Activated CD8-positive, alpha-beta T cell treated with anti-CD3 and anti-CD28 coated beads for 36 hours (primary cell): ENCODE data around the gene STRN. TPM values are rescaled to one million over a fixed set of nuclear protein-coding genes. Genes with fewer than 3 reads are reported as not detected.

Experiments used
- ATAC-seq: fragments of 200-7000 bp; cut with Tn5 transposase; one replicate; pipeline ENCODE4 v1.10.0; 2021; ENCODE audit warnings: mild to moderate bottlenecking, moderate library complexity
- CTCF ChIA-PET: fragments of 350-600 bp; sonication (Branson Sonifier 250); formaldehyde crosslinking; loops from one replicate; lab custom pipeline; 2021; ENCODE audit warnings: antibody characterized with exemption; lab: Charles Lee
- POLR2A ChIA-PET: fragments of 350-600 bp; sonication (Branson Sonifier 250); formaldehyde crosslinking; loops from one replicate; lab custom pipeline; 2021; ENCODE audit warnings: antibody characterized with exemption; lab: Charles Lee
- DNase-seq: peaks from one replicate; pipeline ENCODE4 v3.0.0-alpha.2; 2020
- H3K27ac Mint-ChIP-seq: one replicate; pipeline ENCODE4 v1.8.0; 2021; ENCODE audit warnings: mild to moderate bottlenecking, mixed read lengths
- H3K27me3 Mint-ChIP-seq: one replicate; pipeline ENCODE4 v1.8.0; 2021; ENCODE audit warnings: mixed read lengths
- H3K36me3 Mint-ChIP-seq: one replicate; pipeline ENCODE4 v1.8.0; 2021; ENCODE audit warnings: low read depth, mixed read lengths
- H3K4me1 Mint-ChIP-seq: one replicate; pipeline ENCODE4 v1.8.0; 2021; ENCODE audit warnings: low read depth, mixed read lengths
- H3K4me3 Mint-ChIP-seq: one replicate; pipeline ENCODE4 v1.8.0; 2021; ENCODE audit warnings: mild to moderate bottlenecking, moderate library complexity, mixed read lengths
- H3K9me3 Mint-ChIP-seq: one replicate; pipeline ENCODE4 v1.8.0; 2021; ENCODE audit warnings: mixed read lengths
- CTCF ChIP-seq: fragments of 200-600 bp; IDR thresholded peaks from one replicate; pipeline ENCODE4 v1.8.0; 2022; ENCODE audit warnings: antibody characterized with exemption, mild to moderate bottlenecking
- intact Hi-C: fragments of 100-400 bp; cut with micrococcal nuclease; formaldehyde crosslinking; loops from one replicate; pipeline ENCODE4 v1.10.0; 2022
- total RNA-seq, 2 experiments: library from RNA; stranded (reverse); gene quantifications; one replicate each; pipeline ENCODE4 v1.2.3, GENCODE V29; 2021

The STRN gene
- total RNA-seq, 2 experiments from 2014 or later, result 24.0 to 25.9 TPM

DNA sequence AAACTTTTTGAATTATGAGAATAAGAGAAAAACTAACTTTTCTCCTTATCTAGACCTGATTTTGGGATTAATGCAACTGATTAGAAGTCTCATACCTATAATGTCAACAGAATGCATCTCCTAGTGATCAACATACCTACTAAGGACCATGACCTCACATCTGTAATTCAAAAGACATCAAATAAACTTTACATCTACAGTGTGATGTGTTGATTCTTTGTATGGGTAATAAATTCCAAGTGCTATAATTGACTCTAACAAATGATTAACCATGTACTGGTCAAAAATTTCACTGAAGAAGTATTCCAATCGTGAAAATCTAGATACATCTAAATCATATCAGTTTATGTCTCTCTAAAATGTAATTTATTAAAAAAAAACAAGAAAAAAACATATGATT lies 84.5 kb downstream of the STRN start:
- Mint-ChIP-seq H3K4me3 (no peak overlapping the region), H3K27me3 (no peaks in the 10 kb centered on the region), H3K9me3 (no peaks in the 10 kb centered on the region), H3K36me3 (peaks cover 24% of the 10 kb centered on the region), H3K27ac (no peak overlapping the region), H3K4me1 (no peaks in the 10 kb centered on the region)
- CTCF ChIA-PET, result no interaction called here
- POLR2A ChIA-PET, result no interaction called here
- no peak for ATAC-seq
- DNase-seq, result no peak
- no peak for TF ChIP-seq CTCF
- intact Hi-C loops, result no loop called here

DNA sequence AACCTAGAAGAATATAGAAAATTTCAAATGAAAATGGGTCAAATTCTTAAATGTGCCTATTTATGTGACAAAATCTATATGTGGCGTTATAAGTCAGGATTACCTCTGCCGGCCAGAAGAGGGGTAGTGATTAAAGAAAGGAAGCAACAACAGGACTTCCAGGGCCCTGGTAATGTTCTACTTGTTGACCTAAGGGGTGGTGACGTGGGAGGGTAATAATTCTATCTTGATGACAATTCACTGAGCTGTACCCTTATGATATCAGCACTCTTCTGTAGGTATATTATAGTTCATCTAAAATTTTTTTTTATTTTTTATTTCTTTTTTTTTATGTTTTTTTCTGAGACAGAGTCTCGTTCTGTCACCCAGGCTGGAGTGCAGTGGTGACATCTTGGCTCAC lies 87.9 kb downstream of the STRN start:
- Mint-ChIP-seq H3K27ac (no peak overlapping the region), H3K4me1 (no peaks in the 10 kb centered on the region), H3K36me3 (peaks cover 37% of the 10 kb centered on the region), H3K27me3 (no peaks in the 10 kb centered on the region), H3K4me3 (no peak overlapping the region), H3K9me3 (no peaks in the 10 kb centered on the region)
- ATAC-seq, result no peak
- intact Hi-C loops, result no loop called here
- CTCF ChIA-PET, result no interaction called here
- POLR2A ChIA-PET, result no interaction called here
- TF ChIP-seq CTCF, result no peak
- DNase-seq, result no peak

GRCh38 chr2:36871068-36871707 lies 95.1 kb downstream of the STRN start:
- peaks cover 48% of the 10 kb centered on the region for H3K36me3 Mint-ChIP-seq
- no peak for TF ChIP-seq CTCF
- no peaks in the 10 kb centered on the region for H3K4me1 Mint-ChIP-seq
- no peaks in the 10 kb centered on the region for H3K27me3 Mint-ChIP-seq
- DNase-seq (no peak), ATAC-seq (no peak)
- no peak overlapping the region for H3K4me3 Mint-ChIP-seq
- no peak overlapping the region for H3K27ac Mint-ChIP-seq
- ChIA-PET POLR2A (no interaction called here), CTCF (no interaction called here)
- H3K9me3 Mint-ChIP-seq, result no peaks in the 10 kb centered on the region
- intact Hi-C loops, result no loop called here

- H3K27me3 Mint-ChIP-seq, result no peaks in the 10 kb centered on the region
- ATAC-seq, result no peak
Observed at GRCh38 chr2:36869606-36870005, 96.7 kb downstream of the STRN start.

GRCh38 chr2:36861896-36862295 lies 104.4 kb downstream of the STRN start:
- POLR2A ChIA-PET, result no interaction called here
- Mint-ChIP-seq H3K4me3 (no peak overlapping the region), H3K36me3 (peaks cover 45% of the 10 kb centered on the region), H3K27ac (no peak overlapping the region), H3K9me3 (peaks cover 2% of the 10 kb centered on the region), H3K4me1 (peaks cover 13% of the 10 kb centered on the region), H3K27me3 (no peaks in the 10 kb centered on the region)
- intact Hi-C loops, result no loop called here
- CTCF ChIA-PET, result no interaction called here
- no peak for TF ChIP-seq CTCF
- ATAC-seq (no peak), DNase-seq (no peak)

More at GRCh38 chr2:36869606-36870005, 96.7 kb downstream of the STRN start:
- Mint-ChIP-seq H3K27ac (no peak overlapping the region), H3K9me3 (no peaks in the 10 kb centered on the region), H3K4me1 (no peaks in the 10 kb centered on the region), H3K4me3 (no peak overlapping the region), H3K36me3 (peaks cover 52% of the 10 kb centered on the region)
- ChIA-PET POLR2A (no interaction called here), CTCF (no interaction called here)
- intact Hi-C loops, result no loop called here
- no peak for DNase-seq
- no peak for TF ChIP-seq CTCF
